HG03103 (cell line): ENCODE results near the gene IDI2.
"Not testable (repeated sequence)": the region's sequence is repeated elsewhere in the genome, so short reads cannot be mapped to it uniquely, and the experiment has no call there.

Source experiments
- ATAC-seq: cut with Tn5 transposase; IDR thresholded peaks from one replicate; pipeline ENCODE4 v1.9.1; 2021; ENCODE audit warnings: low read depth; ENCODE audit not compliant: unreplicated experiment

IDI2 gene

GRCh38 chr10:1048349-1048731 lies 22.7 kb upstream of the IDI2 start:
- peak; percentile 2 for ATAC-seq

DNA sequence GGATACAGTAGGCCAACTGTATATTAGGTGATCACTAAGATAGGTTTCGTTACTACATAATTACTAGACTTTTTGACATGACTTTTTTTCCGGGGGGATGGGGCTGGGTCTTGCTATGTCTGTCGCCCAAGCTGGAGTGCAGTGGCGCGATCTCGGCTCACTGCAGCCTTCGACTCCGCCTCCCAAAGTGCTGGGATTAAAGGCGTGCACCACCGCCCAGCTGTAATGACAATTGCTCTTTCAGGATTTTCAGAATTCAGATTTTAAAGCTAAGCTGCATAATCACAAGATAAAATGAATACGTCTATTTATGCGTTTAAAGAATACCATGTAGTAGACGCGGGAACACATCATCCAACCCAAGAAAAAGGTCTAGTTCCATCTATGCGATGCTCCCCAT lies 22.3 kb upstream of the IDI2 start:
- ATAC-seq, result no peak

GRCh38 chr10:1045415-1045814 lies 19.8 kb upstream of the IDI2 start:
- ATAC-seq, result no peak

GRCh38 chr10:1044964-1045363 lies 19.3 kb upstream of the IDI2 start:
- ATAC-seq, result no peak

GRCh38 chr10:1044146-1044545 lies 18.5 kb upstream of the IDI2 start:
- no peak for ATAC-seq

DNA sequence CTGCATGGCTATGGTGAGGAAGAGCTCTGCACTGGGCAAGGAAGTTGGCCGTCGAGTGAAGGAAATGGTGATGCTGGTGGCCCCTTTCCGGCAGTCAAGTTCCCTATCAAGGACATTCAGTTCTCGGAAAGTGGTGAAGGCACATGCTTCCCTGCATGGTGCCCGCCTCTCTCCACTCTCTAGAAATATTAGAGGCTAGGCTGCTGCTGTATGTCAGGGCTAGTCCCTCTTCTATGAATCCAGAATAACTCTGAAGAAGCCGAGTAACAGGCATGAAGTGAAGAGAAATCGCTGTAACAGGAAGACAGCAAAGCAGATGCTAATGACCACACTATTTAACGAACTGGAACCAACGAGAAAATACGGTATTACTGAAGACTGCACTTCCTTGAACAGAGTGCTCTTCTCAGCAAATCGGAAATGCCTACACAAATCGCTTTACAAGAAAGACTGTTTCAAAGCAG lies 17.9 kb upstream of the IDI2 start:
- ATAC-seq, result peak; percentile 51

GRCh38 chr10:1041514-1041913 lies 15.9 kb upstream of the IDI2 start:
- no peak for ATAC-seq

GRCh38 chr10:1040133-1040532 lies 14.5 kb upstream of the IDI2 start:
- ATAC-seq, result no peak

GRCh38 chr10:1038769-1039168 lies 13.1 kb upstream of the IDI2 start:
- not testable (repeated sequence) for ATAC-seq

GRCh38 chr10:1037098-1037497 lies 11.4 kb upstream of the IDI2 start:
- ATAC-seq, result no peak

DNA sequence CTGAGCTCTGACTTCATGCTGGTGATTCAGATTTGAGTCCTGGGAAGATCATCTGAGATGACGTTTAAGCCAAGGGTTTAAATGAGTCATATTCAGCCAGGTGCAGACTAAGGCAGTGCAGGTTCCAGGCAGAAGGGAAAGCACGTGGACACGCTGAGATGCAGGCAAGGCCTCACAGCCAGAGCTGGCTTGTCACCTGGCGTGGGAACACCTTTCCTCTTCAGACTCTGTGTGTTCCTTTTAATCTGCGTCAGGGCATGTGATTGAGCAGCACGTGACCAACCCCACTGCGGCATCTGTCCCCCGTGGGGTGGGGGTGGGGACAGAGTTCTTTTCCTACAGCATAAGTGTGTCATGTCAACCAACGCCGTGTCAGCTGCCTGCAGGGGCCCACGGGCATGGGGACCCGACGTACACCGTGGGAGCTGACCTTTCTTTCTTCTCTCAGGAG lies 10.7 kb upstream of the IDI2 start:
- ATAC-seq, result peak; percentile 70

DNA sequence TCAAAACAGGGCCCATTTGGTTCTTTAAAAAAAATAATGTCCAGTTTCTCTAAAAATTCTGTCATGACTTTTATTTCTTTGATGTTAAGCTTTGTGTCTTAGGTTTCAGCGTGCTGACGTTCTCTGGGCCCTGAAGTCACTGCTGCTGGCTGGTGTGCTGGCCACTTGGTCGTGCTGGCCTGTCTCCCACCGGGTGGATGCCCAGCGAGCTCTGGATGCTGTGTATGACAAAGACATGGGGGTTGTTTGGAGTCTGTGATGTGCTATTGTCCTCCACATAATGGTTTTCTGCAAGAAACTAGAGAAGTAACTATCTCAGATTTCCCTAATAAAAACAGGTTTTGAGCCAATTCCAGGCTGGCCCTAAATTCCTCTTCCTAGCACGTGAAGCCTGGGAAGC lies 9.5 kb upstream of the IDI2 start:
- no peak for ATAC-seq

GRCh38 chr10:1034758-1035157 lies 9.1 kb upstream of the IDI2 start:
- ATAC-seq, result no peak

DNA sequence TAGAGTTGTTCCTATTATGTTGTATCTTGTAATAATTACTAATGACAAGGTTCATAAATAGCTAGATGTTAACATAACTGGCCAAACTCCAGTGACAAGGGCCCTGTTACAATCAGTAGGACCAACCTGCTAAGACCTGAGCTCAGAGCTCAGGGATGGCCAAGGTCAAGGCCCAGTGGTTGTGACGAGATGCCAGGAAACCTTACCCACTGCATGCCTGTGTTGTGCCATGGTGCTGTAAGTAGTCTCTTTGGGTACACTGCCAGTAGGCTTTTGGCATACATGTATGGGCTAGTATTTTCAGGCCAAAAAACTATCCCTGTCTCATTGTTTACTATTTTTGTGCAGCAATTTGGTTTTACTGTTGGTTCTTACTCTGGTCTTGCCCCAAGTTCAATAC lies 7.9 kb upstream of the IDI2 start:
- no peak for ATAC-seq

DNA sequence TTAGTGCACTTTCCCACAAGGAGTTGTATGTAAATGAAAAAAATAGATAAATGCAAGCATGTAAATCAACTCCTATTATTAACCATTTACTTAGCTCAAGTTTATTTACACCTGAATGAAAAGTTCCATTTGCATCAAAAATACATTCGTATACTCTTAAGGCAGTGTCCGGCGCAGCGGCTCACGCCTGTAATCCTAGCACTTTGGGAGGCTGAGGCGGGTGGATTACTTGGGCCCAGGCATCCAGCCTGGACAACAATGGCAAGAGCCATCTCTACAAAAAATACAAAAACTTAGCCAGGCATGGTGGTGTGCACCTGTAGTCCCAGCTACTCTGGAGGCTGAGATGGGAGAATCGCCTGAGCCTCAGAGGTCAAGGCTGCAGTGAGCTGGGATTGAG lies 4.2 kb upstream of the IDI2 start:
- ATAC-seq, result no peak

- no peak for ATAC-seq
Observed at GRCh38 chr10:1026578-1026977, 919 bp upstream of the IDI2 start.

- ATAC-seq, result no peak
Observed at GRCh38 chr10:1024103-1024502, 1.6 kb downstream of the IDI2 start.

DNA sequence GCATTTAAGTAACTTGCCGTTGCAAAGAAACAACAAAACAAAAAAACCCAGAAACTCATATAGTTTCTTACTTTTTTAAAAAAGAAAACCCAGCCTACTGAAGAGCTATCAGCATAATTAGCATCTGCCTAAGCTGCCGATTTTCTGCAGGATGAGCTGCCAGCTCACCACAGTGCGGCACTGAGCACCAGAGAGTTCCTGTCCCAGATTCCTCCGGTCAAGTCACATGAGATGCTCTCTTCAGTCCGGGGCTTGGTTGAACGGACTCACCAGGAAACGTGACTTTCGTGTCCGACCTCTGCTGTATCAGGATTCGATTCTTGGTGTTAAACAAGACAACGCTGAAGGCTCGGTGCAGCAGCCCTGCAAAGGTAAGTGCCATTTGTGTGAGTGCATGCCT lies 3.2 kb downstream of the IDI2 start:
- ATAC-seq, result no peak

DNA sequence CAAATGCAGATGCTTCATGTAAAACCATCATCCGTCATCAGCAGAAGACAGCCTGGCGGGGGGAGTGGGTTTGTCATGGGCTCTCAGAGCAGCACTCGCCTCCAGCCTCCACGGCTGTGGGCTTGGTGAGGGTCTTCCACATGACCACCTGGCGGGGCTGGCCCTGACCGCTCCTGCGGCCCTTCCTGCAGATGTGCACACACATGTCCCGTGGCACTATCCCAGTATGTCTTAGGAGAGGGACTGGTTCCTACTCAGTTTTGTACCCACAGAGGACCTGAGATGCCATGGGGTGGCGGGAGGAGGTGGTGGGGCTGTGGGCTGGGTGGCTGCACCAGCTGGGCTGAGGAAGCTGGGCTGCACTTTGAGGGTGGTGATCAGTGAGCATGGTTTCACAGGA lies 4.7 kb downstream of the IDI2 start:
- no peak for ATAC-seq

- no peak for ATAC-seq
Observed at GRCh38 chr10:1020460-1020859, 5.2 kb downstream of the IDI2 start.

- ATAC-seq, result no peak
Observed at GRCh38 chr10:1019362-1019761, 6.3 kb downstream of the IDI2 start.

DNA sequence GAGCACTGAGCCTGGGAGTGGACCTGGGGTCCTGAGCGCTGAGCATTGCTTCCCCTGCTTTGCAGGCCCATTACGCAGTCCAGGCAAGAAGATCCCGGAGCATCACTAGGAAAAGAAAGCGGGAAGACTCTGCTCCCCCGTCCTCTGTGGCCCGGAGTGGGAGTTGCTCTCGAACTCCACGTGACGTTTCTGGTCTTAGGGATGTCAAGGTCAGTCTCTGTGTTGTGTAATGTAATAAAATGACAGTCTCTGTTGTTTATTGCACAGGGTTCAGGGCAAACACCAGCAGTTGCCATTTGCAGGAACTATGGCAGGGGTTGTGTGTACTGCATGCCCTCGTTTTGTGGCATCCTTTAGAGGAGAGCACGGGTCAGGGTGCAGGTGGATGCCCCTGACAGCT lies 10.0 kb downstream of the IDI2 start:
- ATAC-seq, result no peak

DNA sequence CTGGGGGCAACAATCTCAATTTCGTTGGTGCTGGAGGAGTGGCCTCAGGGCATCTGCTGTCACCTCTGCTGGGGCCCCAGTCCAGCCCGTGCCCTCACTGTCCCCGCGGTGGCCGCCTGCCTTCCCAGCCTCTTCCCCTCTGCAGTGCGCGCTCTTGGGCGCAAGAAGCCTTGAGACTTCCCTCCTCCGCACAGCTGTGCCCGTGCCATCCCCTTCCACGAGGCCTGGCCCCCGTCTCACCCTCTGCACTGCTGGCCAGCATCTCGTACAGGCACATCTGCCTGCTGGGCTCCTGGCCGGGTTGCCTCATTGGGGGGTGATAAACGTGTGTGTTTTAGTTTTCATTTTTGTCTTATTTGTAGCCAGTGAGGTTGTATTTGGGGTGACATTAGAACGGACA lies 14.0 kb downstream of the IDI2 start:
- ATAC-seq, result no peak
